NCI-H226 (cell line): ENCODE data around the gene BAG1.

Experiments used
- DNase-seq: peaks from one replicate; pipeline ENCODE4 v3.0.0-alpha.2; 2015

Gene BAG1

GRCh38 chr9:33273266-33273971, 8.9 kb upstream of the BAG1 start:
- DNase-seq = no peak

DNA sequence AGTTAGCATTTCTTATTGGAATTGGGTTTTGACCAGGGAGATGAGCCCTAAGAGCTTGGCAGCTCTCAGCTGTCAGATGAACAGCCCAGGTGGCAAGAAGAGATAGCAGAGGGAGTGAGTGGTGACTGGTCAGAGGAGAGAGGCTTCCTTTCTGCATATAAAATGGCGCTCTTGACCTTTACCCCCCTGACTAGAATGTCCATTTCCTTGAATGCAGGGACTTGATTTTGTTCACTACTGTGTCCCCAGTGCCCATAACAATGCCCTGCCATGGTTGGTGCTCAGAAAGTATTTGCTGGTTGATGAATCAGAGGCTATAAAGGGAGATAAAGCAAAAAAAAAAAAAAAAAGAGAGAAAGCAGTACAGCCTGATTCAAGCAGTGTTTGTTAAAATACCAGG, 7.6 kb upstream of the BAG1 start:
- DNase-seq = no peak

- no peak for DNase-seq
Measured at GRCh38 chr9:33270146-33270545, 5.6 kb upstream of the BAG1 start.

GRCh38 chr9:33267151-33267767, 2.8 kb upstream of the BAG1 start:
- no peak for DNase-seq

GRCh38 chr9:33265211-33265865, 830 bp upstream of the BAG1 start:
- no peak for DNase-seq

DNA sequence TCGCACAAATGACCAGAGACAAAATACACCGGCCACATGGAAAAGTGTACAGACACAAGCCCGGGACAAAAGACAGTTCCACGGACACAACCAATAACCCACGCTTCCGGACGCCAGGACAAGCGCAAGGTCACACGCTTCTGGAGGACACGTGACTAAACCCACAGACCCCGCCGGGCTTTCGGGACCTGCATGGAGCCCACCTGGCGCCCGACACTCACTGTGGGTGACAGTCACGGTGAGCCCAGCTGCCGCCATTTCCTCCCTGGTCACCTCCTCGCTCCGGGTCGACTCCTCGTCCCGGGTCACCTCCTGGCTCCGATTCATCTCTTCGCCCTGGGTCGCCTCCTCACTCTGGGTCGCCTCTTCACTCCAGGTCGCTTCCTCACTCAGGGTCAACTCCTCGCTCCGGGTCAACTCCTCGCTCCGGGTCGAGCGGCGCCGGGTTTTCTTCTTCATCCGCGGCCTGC, 470 bp downstream of the BAG1 start:
- DNase-seq = no peak

- no peak for DNase-seq
Measured at GRCh38 chr9:33263131-33264002, 1.1 kb downstream of the BAG1 start.

DNA sequence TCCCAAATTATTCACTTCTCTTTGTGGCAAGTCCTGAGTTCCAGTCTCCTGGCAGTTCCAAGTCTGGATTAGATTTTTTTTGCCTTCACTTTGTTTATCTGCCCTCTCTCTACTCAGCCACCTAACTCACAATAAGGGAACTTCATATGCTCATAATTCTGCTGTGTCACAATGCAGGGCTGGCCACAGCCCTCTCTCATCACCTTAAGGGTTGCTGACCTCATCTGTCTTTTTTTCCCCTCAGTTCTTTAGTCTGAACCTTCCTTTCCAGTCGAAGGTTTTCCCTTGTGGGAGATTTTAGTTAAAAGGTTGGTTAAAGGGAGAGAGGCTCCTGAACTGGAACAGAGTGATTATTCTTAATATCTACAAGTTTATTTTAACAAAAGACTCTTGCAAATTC, 4.1 kb downstream of the BAG1 start:
- no peak for DNase-seq

DNA sequence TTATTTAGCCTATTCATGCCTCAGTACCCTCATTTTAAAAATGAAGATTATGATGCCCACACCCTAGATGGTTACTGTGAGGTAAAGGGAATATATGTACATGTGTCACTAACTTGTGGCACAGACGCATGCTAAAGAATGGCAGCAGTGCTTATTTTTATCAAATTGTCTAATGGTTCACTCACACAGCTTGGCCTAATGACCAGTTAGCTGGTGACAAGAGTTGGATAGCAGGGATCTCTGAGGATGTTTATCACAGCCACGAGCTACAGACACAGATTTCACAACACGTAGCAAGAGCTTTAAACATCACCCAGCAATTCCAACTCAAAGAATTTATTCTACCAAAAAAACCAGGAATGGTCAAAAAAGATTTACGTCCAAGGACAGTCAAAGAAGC, 7.2 kb downstream of the BAG1 start:
- DNase-seq = no peak

GRCh38 chr9:33256236-33256635, 8.3 kb downstream of the BAG1 start:
- no peak for DNase-seq

DNA sequence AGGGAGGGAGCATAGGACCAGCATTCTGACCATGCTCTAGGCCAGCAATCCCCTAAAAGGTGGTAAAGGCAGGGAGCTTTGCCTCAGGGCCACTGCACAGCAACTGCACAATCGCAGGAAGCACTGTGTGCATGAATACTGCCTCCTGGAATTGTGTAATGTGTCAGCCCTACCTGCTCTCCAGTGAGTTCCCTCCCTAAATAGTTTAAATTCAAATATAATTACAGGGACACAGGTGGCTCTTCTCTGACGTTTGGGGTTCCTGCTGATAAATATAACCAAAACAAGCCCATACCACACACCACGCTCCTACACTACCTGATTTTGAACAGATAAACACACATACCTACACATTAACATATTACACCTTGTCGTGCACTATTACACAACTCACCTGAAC, 9.0 kb downstream of the BAG1 start:
- DNase-seq = no peak

GRCh38 chr9:33255014-33255413, 9.5 kb downstream of the BAG1 start:
- DNase-seq = no peak

DNA sequence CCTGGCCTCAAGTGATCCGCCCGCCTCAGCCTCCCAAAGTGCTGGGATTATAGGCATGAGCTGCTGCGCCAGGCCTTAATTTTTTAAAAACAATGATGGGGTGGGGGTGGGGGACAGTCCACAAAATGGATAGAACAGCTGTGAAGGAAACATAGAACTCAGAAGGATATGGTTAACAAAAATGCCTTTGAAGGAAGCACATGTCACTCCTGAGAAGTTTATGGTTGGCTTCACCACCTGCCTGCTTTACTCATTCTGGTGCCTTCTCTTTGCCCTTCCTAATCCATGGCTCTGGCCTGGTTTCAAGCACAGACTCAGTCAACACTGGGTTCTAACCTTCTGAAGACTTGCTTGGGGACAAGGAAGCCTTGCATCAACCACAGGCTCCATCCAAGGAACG, 10.3 kb downstream of the BAG1 start:
- DNase-seq = no peak

- no peak for DNase-seq
Measured at GRCh38 chr9:33250458-33250995, 14.0 kb downstream of the BAG1 start.

- no peak for DNase-seq
Measured at GRCh38 chr9:33249983-33250382, 14.5 kb downstream of the BAG1 start.

DNA sequence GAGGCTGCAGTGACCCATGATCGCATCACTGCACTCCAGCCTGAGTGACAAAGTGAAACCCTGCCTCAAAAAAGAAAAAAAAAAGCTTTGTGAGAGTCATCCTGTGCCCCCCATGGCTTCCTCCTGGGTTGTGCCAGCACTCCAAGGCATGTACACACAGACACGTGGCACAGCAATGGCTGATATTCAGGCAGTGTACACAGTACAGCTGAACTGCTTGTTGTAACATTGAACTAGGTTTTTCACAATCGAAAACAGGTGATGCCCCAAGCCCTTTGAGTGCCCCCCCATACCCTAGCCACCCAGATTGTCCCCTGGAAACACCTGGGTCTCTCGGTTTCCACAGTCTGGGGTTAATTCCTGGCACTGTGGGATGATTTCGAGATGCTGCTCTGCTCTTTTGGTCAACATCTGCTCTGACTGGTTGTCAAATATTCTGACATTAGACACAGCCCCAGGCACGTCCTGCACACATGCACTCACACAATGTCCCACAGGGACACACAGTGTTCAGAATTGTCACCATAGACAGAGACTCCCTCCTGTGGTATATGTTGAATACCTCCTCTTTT, 15.3 kb downstream of the BAG1 start:
- no peak for DNase-seq

GRCh38 chr9:33248606-33249005, 15.9 kb downstream of the BAG1 start:
- no peak for DNase-seq

DNA sequence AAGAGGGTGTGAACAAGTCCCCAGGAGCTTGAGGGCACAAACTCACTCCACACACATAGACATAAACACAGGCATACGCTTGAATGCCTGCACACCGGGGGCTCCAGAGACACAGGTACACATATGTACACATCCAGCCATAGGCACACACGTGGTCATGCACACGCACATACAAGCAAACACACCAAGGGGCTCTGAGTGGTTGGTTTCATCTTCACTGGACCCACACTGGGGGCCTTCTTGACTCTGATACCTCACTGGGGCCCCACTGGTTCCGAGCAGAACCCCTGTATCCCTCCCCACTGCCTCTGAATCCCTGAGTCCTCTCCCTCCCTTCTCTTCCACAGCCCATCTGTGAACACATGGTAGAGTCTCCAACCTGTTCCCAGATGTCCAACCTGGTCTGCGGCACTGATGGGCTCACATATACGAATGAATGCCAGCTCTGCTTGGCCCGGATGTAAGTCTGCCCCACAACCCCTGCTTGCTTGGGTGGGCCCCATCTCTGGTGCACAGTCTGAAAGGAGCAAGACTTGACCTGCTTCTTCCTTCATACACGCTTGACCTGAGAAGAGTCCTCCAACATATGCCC, 18.1 kb downstream of the BAG1 start:
- no peak for DNase-seq

GRCh38 chr9:33245341-33245740, 19.2 kb downstream of the BAG1 start:
- DNase-seq = no peak

GRCh38 chr9:33244137-33244784, 20.2 kb downstream of the BAG1 start:
- no peak for DNase-seq

DNA sequence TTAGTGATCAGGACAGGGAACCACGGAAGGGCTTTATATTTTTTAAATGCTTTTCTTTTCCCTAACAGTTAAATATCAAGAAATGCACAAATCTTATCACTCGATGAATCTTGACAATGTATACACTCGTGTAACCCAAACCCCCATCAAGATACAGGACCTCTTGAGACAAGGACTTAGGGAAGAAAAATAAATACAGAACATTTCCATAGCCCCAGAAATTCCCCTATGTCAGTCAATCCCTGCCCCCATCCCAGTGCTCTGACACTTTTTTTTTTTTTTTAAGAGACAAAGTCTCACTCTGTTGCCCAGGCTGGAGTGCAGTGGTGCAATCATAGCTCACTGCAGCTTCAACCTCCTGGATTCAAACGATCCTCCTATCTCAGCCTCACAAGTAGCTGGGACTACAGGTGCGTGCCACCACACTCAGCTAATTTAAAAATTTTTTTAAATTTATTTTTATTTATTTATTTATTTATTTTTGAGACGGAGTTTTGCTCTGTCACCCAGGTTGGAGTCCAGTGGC, 21.8 kb downstream of the BAG1 start:
- DNase-seq = no peak
